Measurements from ENCODE around the gene BASP1.
"Not testable (repeated sequence)": the region's sequence is repeated elsewhere in the genome, so short reads cannot be mapped to it uniquely, and the experiment has no call there.

Gene BASP1

GRCh38 chr5:17217493-17218352 lies at the start of gene BASP1:
BASP1 (plus strand) TSS chr5:17217631; CDS start chr5:17275217, 57,586 bp downstream.
- DNase-seq, result no peak

- no peak for DNase-seq
Observed at GRCh38 chr5:17169507-17169906, 47.9 kb upstream of the BASP1 start.

GRCh38 chr5:17172791-17173190 lies 44.6 kb upstream of the BASP1 start:
- no peak for DNase-seq

GRCh38 chr5:17174965-17175364 lies 42.5 kb upstream of the BASP1 start:
- no peak for DNase-seq

GRCh38 chr5:17177501-17178372 lies 39.7 kb upstream of the BASP1 start:
- DNase-seq, result no peak

GRCh38 chr5:17178373-17178675 lies 39.1 kb upstream of the BASP1 start:
- DNase-seq, result no peak

GRCh38 chr5:17180330-17180843 lies 37.0 kb upstream of the BASP1 start:
- no peak for DNase-seq

- DNase-seq, result no peak
Observed at GRCh38 chr5:17180864-17181723, 36.3 kb upstream of the BASP1 start.

GRCh38 chr5:17182494-17182893 lies 34.9 kb upstream of the BASP1 start:
- DNase-seq, result no peak

- DNase-seq, result no peak
Observed at GRCh38 chr5:17182981-17183380, 34.5 kb upstream of the BASP1 start.

GRCh38 chr5:17183831-17184230 lies 33.6 kb upstream of the BASP1 start:
- no peak for DNase-seq

- no peak for DNase-seq
Observed at GRCh38 chr5:17184588-17184987, 32.8 kb upstream of the BASP1 start.

GRCh38 chr5:17185349-17185748 lies 32.1 kb upstream of the BASP1 start:
- no peak for DNase-seq

GRCh38 chr5:17185773-17186172 lies 31.7 kb upstream of the BASP1 start:
- no peak for DNase-seq

GRCh38 chr5:17186256-17186655 lies 31.2 kb upstream of the BASP1 start:
- no peak for DNase-seq

- no peak for DNase-seq
Observed at GRCh38 chr5:17187011-17187785, 30.2 kb upstream of the BASP1 start.

- DNase-seq, result no peak
Observed at GRCh38 chr5:17187786-17188170, 29.7 kb upstream of the BASP1 start.

GRCh38 chr5:17189381-17190036 lies 27.9 kb upstream of the BASP1 start:
- peak; percentile 46 for DNase-seq

GRCh38 chr5:17190242-17190778 lies 27.1 kb upstream of the BASP1 start:
- DNase-seq, result no peak

- DNase-seq, result no peak
Observed at GRCh38 chr5:17190799-17191391, 26.5 kb upstream of the BASP1 start.

- not testable (repeated sequence) for DNase-seq
Observed at GRCh38 chr5:17191574-17191973, 25.9 kb upstream of the BASP1 start.
